ENCODE data around the gene RAB3GAP2. TPM values are rescaled to one million over a fixed set of nuclear protein-coding genes. Genes with fewer than 3 reads are reported as not detected.

RAB3GAP2 gene
- total and polyA plus RNA-seq, 2 of the 13 experiments (the other 11 are each of a cell fraction or from before 2014, with no cell fraction given): 22.6 to 25.0 TPM

DNA sequence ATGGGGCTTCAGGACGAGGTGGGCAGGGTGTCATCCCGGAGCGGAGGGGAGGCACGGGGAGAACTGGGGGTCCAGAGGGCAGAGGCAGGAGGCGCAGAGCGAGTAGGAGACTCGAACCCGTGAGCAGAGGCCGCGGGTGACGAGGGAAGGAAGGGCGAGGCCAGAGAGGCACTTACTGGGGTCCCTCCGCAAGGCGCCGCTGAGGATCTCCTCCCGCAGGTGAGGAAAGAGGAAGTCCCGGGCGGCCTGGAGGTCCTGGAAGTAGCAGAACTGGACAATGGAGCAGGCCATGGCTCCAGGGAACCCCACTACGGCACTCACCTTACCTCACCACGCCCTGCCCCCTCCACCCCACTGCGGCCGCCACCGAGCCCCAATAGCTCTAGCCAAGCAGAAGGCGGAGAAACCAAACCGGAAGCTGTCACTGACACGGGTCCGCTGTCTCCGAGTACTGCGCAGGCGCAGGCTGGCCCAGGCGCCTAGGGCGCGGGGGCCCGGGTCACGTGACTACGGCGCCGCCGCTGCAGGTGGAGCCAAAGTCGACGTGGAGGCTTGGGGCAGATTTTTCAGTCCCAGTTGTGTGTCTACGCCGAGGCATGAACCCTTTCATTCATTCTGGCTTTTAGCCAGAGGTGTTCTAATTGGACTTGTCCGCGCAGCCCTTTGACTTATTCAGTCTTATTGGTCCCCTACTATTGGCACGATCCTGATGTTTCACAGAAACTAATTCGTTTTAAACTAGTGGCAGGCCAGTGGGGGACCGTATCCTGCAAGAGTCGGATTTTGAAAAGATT lies at the start of gene RAB3GAP2 (continued):
- TF ChIP-seq KMT2B (CRISPR knock-in tag; IDR thresholded peaks at IDR 0.05) (peak; percentile 70), SALL2 (CRISPR knock-in tag; IDR thresholded peaks at IDR 0.05) (peak; percentile 12), TEAD3 (CRISPR knock-in tag; optimal IDR thresholded peaks at IDR 0.05; ENCODE audit: borderline replicate concordance) (peak; percentile 51), ZNF605 (CRISPR knock-in tag; IDR thresholded peaks at IDR 0.05) (peak; percentile 96), PRDM10 (CRISPR knock-in tag; IDR thresholded peaks at IDR 0.05; ENCODE audit: low read depth) (peak; percentile 72), KLF11 (CRISPR knock-in tag; IDR thresholded peaks at IDR 0.05) (no peak), KLF13 (CRISPR knock-in tag; IDR thresholded peaks at IDR 0.05) (no peak), ZNF775 (CRISPR knock-in tag; IDR thresholded peaks at IDR 0.05; ENCODE audit: borderline replicate concordance) (no peak), ZFP62 (CRISPR knock-in tag; IDR thresholded peaks at IDR 0.05) (no peak), IRX3 (CRISPR knock-in tag; IDR thresholded peaks at IDR 0.05; ENCODE audit: borderline replicate concordance, low read depth) (0 out of 2 replicates have a peak, but pooled peaks have one; percentile 19), MXD3 (CRISPR knock-in tag; IDR thresholded peaks at IDR 0.05) (peak; percentile 65; the same call in 1 of the 2 replicates), NONO (IDR thresholded peaks at IDR 0.05) (no peak), NONO (CRISPR knock-in tag; conservative IDR thresholded peaks at IDR 0.05) (0 out of 2 replicates have a peak, but pooled peaks have one; percentile 8), ZKSCAN5 (CRISPR knock-in tag; IDR thresholded peaks at IDR 0.05) (no peak), ZMYM4 (CRISPR knock-in tag; IDR thresholded peaks at IDR 0.05) (peak; percentile 98), HNRNPH1 (optimal IDR thresholded peaks at IDR 0.05; ENCODE audit: low read depth, low read length) (peak; percentile 86), AGO1 (IDR thresholded peaks at IDR 0.05; ENCODE audit: low read depth, low read length, poor library complexity, severe bottlenecking) (no peak), RORA (CRISPR knock-in tag; IDR thresholded peaks at IDR 0.05) (no peak), LCORL (IDR thresholded peaks at IDR 0.05) (peak; percentile 36; the same call in 1 of the 2 replicates), LCORL (CRISPR knock-in tag; IDR thresholded peaks at IDR 0.05) (no peak), ZNF766 (CRISPR knock-in tag; IDR thresholded peaks at IDR 0.05; ENCODE audit: borderline replicate concordance) (0 out of 2 replicates have a peak, but pooled peaks have one; percentile 80), ZNF572 (CRISPR knock-in tag; IDR thresholded peaks at IDR 0.05) (0 out of 2 replicates have a peak, but pooled peaks have one; percentile 78)
- TF ChIP-seq, protein P1, sequence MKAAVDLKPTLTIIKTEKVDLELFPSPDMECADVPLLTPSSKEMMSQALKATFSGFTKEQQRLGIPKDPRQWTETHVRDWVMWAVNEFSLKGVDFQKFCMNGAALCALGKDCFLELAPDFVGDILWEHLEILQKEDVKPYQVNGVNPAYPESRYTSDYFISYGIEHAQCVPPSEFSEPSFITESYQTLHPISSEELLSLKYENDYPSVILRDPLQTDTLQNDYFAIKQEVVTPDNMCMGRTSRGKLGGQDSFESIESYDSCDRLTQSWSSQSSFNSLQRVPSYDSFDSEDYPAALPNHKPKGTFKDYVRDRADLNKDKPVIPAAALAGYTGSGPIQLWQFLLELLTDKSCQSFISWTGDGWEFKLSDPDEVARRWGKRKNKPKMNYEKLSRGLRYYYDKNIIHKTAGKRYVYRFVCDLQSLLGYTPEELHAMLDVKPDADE (CRISPR knock-in tag; IDR thresholded peaks at IDR 0.05): no peak
- TF ChIP-seq, protein P2, sequence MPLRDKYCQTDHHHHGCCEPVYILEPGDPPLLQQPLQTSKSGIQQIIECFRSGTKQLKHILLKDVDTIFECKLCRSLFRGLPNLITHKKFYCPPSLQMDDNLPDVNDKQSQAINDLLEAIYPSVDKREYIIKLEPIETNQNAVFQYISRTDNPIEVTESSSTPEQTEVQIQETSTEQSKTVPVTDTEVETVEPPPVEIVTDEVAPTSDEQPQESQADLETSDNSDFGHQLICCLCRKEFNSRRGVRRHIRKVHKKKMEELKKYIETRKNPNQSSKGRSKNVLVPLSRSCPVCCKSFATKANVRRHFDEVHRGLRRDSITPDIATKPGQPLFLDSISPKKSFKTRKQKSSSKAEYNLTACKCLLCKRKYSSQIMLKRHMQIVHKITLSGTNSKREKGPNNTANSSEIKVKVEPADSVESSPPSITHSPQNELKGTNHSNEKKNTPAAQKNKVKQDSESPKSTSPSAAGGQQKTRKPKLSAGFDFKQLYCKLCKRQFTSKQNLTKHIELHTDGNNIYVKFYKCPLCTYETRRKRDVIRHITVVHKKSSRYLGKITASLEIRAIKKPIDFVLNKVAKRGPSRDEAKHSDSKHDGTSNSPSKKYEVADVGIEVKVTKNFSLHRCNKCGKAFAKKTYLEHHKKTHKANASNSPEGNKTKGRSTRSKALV (CRISPR knock-in tag; IDR thresholded peaks at IDR 0.05): 0 out of 2 replicates have a peak, but pooled peaks have one; percentile 49
